Measurements from ENCODE around the gene SIPA1. TPM values are rescaled to one million over a fixed set of nuclear protein-coding genes. Genes with fewer than 3 reads are reported as not detected.

The SIPA1 gene
- total and polyA plus RNA-seq, 9 of the 15 experiments (the other 6 are each of a cell fraction or from before 2014, with no cell fraction given) = 0.25 to 85.8 (median 16.8) TPM

- no peaks in the 10 kb centered on the region for H3K9me3 ChIP-seq (replicated peaks; ENCODE audit: control insufficient read depth, insufficient read depth, low read depth, low read length)
- peak overlapping the region; percentile 97 for H2AFZ ChIP-seq (ENCODE audit: low read depth, low read length)
- H3K27me3 ChIP-seq (ENCODE audit: control insufficient read depth in 2 of 2, insufficient read depth in 2 of 2, low read length in 2 of 2) = no peaks in the 10 kb centered on the region
- intact Hi-C loops (cut with micrococcal nuclease) = no loop called here
- peaks cover 30% of the 10 kb centered on the region for H3K36me3 ChIP-seq (ENCODE audit: control insufficient read depth, insufficient read depth, low read length)
- peak overlapping the region; percentile 92 for H3K4me3 ChIP-seq
- BruUV-seq (replicated peaks) = no TSS peak
- H3K9ac ChIP-seq (ENCODE audit: insufficient read depth in 1 of 2, low read depth in 2 of 2, low read length in 2 of 2) = peak overlapping the region; percentile 85 to 93
- H3K4me1 ChIP-seq (replicated peaks in 1 of 2; ENCODE audit: control insufficient read depth in 2 of 2, insufficient read depth in 2 of 2, low read length in 2 of 2) = peaks cover 7 to 20% of the 10 kb centered on the region in 2 experiments; a peak in 4 of 5 replicates
- peak; percentile 68 for ATAC-seq
- H4K20me1 ChIP-seq (replicated peaks; ENCODE audit: control insufficient read depth, insufficient read depth, low read length) = 0 out of 2 replicates have a peak, but pooled peaks cover 4% of the 10 kb centered on the region
- ChIA-PET POLR2A (interaction anchor here (0.6 to 1.7 kb wide), 7 partner anchors 10 to 775 kb away, joined by 3 to 32 read pairs (median 5); partner anchors contain the start of gene MRPL11), CTCF (ENCODE audit: low intra/inter-chr PET ratio) (no interaction called here)
- in situ Hi-C loops (cut with MboI) = no loop called here
- peaks cover 5% of the 10 kb centered on the region for H3K9me1 ChIP-seq (ENCODE audit: control insufficient read depth, insufficient read depth, low read length)
- peak overlapping the region; percentile 87 for H3K27ac ChIP-seq (ENCODE audit: extremely low read depth, low read depth, low read length)
- peaks cover 25% of the 10 kb centered on the region for H3K79me2 ChIP-seq (ENCODE audit: control insufficient read depth, insufficient read depth, low read length)
- peak; percentile 67 for FAIRE-seq
- WGBS (ENCODE audit: insufficient coverage, low coverage, missing lambda C conversion rate) = 8% methylated on average over 10 of the region's 15 CpGs
- DNase-seq (ENCODE audit: extremely low read depth in 1 of 4, low spot score in 3 of 4) = peak; percentile 50 to 67 (median 62)
- H3K4me2 ChIP-seq (ENCODE audit: insufficient read depth, low read length) = peak overlapping the region; percentile 99
- TF ChIP-seq HDAC6 (IDR thresholded peaks at IDR 0.05; ENCODE audit: low read depth, low read length) (no peak), CBX3 (IDR thresholded peaks at IDR 0.05; ENCODE audit: borderline replicate concordance in 1 of 2, low read length in 2 of 2) (no peak), UBTF (IDR thresholded peaks at IDR 0.05; ENCODE audit: borderline replicate concordance in 1 of 2, low read depth in 2 of 2, low read length in 2 of 2) (0 out of 4 replicates have a peak, but pooled peaks of 1 of the 2 experiments have one; percentile 10), SIN3A (IDR thresholded peaks at IDR 0.05; ENCODE audit: borderline replicate concordance in 2 of 2, control insufficient read depth in 1 of 2, low read depth in 2 of 2, low read length in 2 of 2) (0 out of 4 replicates have a peak, but pooled peaks of 1 of the 2 experiments have one; percentile 39), XRCC3 (IDR thresholded peaks at IDR 0.05) (no peak), ZC3H11A (IDR thresholded peaks at IDR 0.05; ENCODE audit: low read depth, low read length) (no peak), ZFP36 (IDR thresholded peaks at IDR 0.05; ENCODE audit: low read depth, low read length, partially characterized antibody) (no peak), HDAC1 (IDR thresholded peaks at IDR 0.05) (0 out of 4 replicates have a peak, but pooled peaks of 1 of the 2 experiments have one; percentile 7), FOS (IDR thresholded peaks at IDR 0.05; ENCODE audit: extremely low read depth, insufficient read length) (no peak), FOXK2 (conservative IDR thresholded peaks at IDR 0.05 in 1 of 2, IDR thresholded peaks at IDR 0.05 in 1 of 2; ENCODE audit: low read depth in 2 of 2) (peak in 1 of 2 experiments; percentile 43; a peak in 1 of 4 replicates), WHSC1 (IDR thresholded peaks at IDR 0.05; ENCODE audit: low read length) (no peak), BRD9 (IDR thresholded peaks at IDR 0.05; ENCODE audit: low read depth, partially characterized antibody) (no peak), VEZF1 (CRISPR knock-in tag; IDR thresholded peaks at IDR 0.05) (peak; percentile 17; the same call in 1 of the 2 replicates), ETV1 (tag; conservative IDR thresholded peaks at IDR 0.05; ENCODE audit: low read depth) (no peak), TSC22D4 (tag; IDR thresholded peaks at IDR 0.05) (no peak), MTA3 (IDR thresholded peaks at IDR 0.05; ENCODE audit: borderline replicate concordance) (no peak), TCF7L2 (IDR thresholded peaks at IDR 0.05; ENCODE audit: low read depth, low read length) (no peak), NBN (IDR thresholded peaks at IDR 0.05; ENCODE audit: low read depth) (0 out of 2 replicates have a peak, but pooled peaks have one; percentile 5), SAFB (IDR thresholded peaks at IDR 0.05; ENCODE audit: borderline replicate concordance, low read depth, low read length) (no peak)
Measured at GRCh38 chr11:65663639-65664200, 25.8 kb downstream of the SIPA1 start.
